K562 (cell line): ENCODE results near the gene NTRK2. TPM values are rescaled to one million over a fixed set of nuclear protein-coding genes. Genes with fewer than 3 reads are reported as not detected.

Experiments used
- ATAC-seq: fragments of 200-7000 bp; cut with Tn5 transposase; 3 replicates; pipeline ENCODE4 v1.9.1; 2020; ENCODE audit warnings: moderate library complexity
- BruUV-seq: library from RNA; stranded (reverse); fragments of 400-500 nt; replicated peaks from 2 replicates; lab custom pipeline; 2021; lab: Mats Ljungman, UMichigan
- CTCF ChIA-PET: fragments of 300-600 bp; formaldehyde crosslinking; extraction: SDS; loops from one replicate; lab custom pipeline; 2021; ENCODE audit warnings: low intra/inter-chr PET ratio; lab: Yijun Ruan, JAX
- POLR2A ChIA-PET: fragments of 300-600, 350-650 bp; sonication (Branson Sonifier 250); formaldehyde crosslinking; extraction: SDS; loops from one replicate; lab custom pipeline; 2021; ENCODE audit warnings: antibody characterized with exemption, inconsistent platforms; lab: Yijun Ruan, JAX
- DNase-seq, 4 experiments: peaks; one replicate each; pipeline versions ENCODE4 v3.0.0 to v3.0.0-alpha.2; 2011 to 2018; ENCODE audit warnings: low spot score in 3 of 4, mixed read lengths in 3 of 4; ENCODE audit errors: extremely low read depth in 1 of 4
- FAIRE-seq: peaks from 2 replicates; lab custom pipeline; 2011; peaks lifted over from hg19 to GRCh38; lab: Jason Lieb, UNC
- H2AFZ ChIP-seq: 2 replicates; pipeline ENCODE4 v1.6.0; 2011; ENCODE audit warnings: low read depth, low read length, control low read depth, inconsistent platforms
- H3K27ac ChIP-seq: fragments of 200-600 bp; 3 replicates; pipeline ENCODE4 v1.8.0; 2011; ENCODE audit warnings: low read depth, mild to moderate bottlenecking, control low read depth, inconsistent platforms, low read length, moderate library complexity, mixed read lengths; ENCODE audit errors: extremely low read depth
- H3K27me3 ChIP-seq, 2 experiments: fragments of 300-600 bp in 1 of 2; 2 replicates in 1 of 2; 3 replicates in 1 of 2; pipeline versions ENCODE4 v1.6.0 to v1.8.0; 2011; ENCODE audit warnings: inconsistent platforms in 2 of 2, low read length in 2 of 2, mild to moderate bottlenecking in 1 of 2, mixed read lengths in 1 of 2, moderate library complexity in 1 of 2; ENCODE audit not compliant: control insufficient read depth in 2 of 2, insufficient read depth in 2 of 2
- H3K36me3 ChIP-seq: fragments of 300-600 bp; 3 replicates; pipeline ENCODE4 v1.8.0; 2011; ENCODE audit warnings: mild to moderate bottlenecking, low read length, inconsistent platforms; ENCODE audit not compliant: control insufficient read depth, insufficient read depth
- H3K4me1 ChIP-seq, 2 experiments: fragments of 200-600 bp in 1 of 2; replicated peaks in 1 of 2; 2 replicates in 1 of 2; 3 replicates in 1 of 2; pipeline versions ENCODE4 v1.5.1 to v1.8.0; 2011; ENCODE audit warnings: inconsistent platforms in 2 of 2, low read length in 2 of 2, mild to moderate bottlenecking in 1 of 2, mixed read lengths in 1 of 2, moderate library complexity in 1 of 2; ENCODE audit not compliant: control insufficient read depth in 2 of 2, insufficient read depth in 2 of 2
- H3K4me2 ChIP-seq: 2 replicates; pipeline ENCODE4 v1.6.1; 2011; ENCODE audit warnings: low read length, control low read depth, inconsistent platforms, mixed read lengths; ENCODE audit not compliant: insufficient read depth
- H3K4me3 ChIP-seq: fragments of 200-600 bp; sonication (generic), shearing (Covaris generic); 2 replicates; pipeline ENCODE4 v1.5.1; 2016; ENCODE audit warnings: control low read depth, inconsistent platforms
- H3K79me2 ChIP-seq: fragments of 200-600 bp; 3 replicates; pipeline ENCODE4 v1.8.0; 2011; ENCODE audit warnings: low read length, inconsistent platforms; ENCODE audit not compliant: control insufficient read depth, insufficient read depth
- H3K9ac ChIP-seq, 2 experiments: 2 replicates each; pipeline versions ENCODE4 v1.6.0 to v1.6.1; 2011; ENCODE audit warnings: low read depth in 2 of 2, low read length in 2 of 2, control low read depth in 1 of 2, inconsistent platforms in 1 of 2, mild to moderate bottlenecking in 1 of 2, mixed read lengths in 1 of 2; ENCODE audit not compliant: insufficient read depth in 1 of 2
- H3K9me1 ChIP-seq: one replicate; pipeline ENCODE4 v1.6.0; 2011; ENCODE audit warnings: inconsistent platforms, mild to moderate bottlenecking, low read length, moderate library complexity; ENCODE audit not compliant: control insufficient read depth, insufficient read depth
- H3K9me3 ChIP-seq: replicated peaks from 2 replicates; pipeline ENCODE4 v1.5.1; 2011; ENCODE audit warnings: low read depth, low read length, inconsistent platforms; ENCODE audit not compliant: control insufficient read depth, insufficient read depth
- H4K20me1 ChIP-seq: replicated peaks from 2 replicates; pipeline ENCODE4 v1.6.1; 2011; ENCODE audit warnings: low read length, inconsistent platforms, mixed read lengths; ENCODE audit not compliant: control insufficient read depth, insufficient read depth
- CREB1 ChIP-seq, 2 experiments: sonication (generic) in 1 of 2; formaldehyde crosslinking in 1 of 2; IDR thresholded peaks; 2 replicates each; pipeline versions ENCODE4 v1.6.1 to v1.8.0; 2012 to 2022; ENCODE audit warnings: inconsistent platforms in 1 of 2, mild to moderate bottlenecking in 1 of 2, missing genetic modification reagents in 1 of 2, moderate library complexity in 1 of 2
- CTCFL ChIP-seq: IDR thresholded peaks from 2 replicates; pipeline ENCODE4 v1.6.1; 2011; ENCODE audit warnings: borderline replicate concordance, low read depth, mild to moderate bottlenecking, moderate library complexity, low read length; ENCODE audit not compliant: insufficient read depth, poor library complexity, severe bottlenecking
- ILF3 ChIP-seq: fragments of 450-650 bp; IDR thresholded peaks from 2 replicates; pipeline ENCODE4 v1.6.1; 2018; ENCODE audit warnings: antibody characterized with exemption, mild to moderate bottlenecking, moderate library complexity, borderline replicate concordance
- LARP7 ChIP-seq: fragments of 450-650 bp; IDR thresholded peaks from 2 replicates; pipeline ENCODE4 v1.6.1; 2016
- SMARCE1 ChIP-seq: fragments of 450-650 bp; IDR thresholded peaks from 2 replicates; pipeline ENCODE4 v1.7.1; 2016; ENCODE audit warnings: mild to moderate bottlenecking
- ZNF175 ChIP-seq: fragments of 200-800 bp; sonication (Bioruptor generic); IDR thresholded peaks from 2 replicates; pipeline ENCODE4 v1.6.1; 2016; ENCODE audit warnings: low read depth, mild to moderate bottlenecking, missing genetic modification characterization, missing compliant biosample characterization
- ZNF395 ChIP-seq: fragments of 200-800 bp; sonication (Bioruptor generic); IDR thresholded peaks from 2 replicates; pipeline ENCODE4 v1.6.1; 2017; ENCODE audit warnings: missing genetic modification characterization, missing compliant biosample characterization
- ZNF511 ChIP-seq: sonication (generic); formaldehyde crosslinking; IDR thresholded peaks from 2 replicates; pipeline ENCODE4 v1.8.0; 2022; ENCODE audit warnings: mild to moderate bottlenecking, missing genetic modification reagents
- ZNF609 ChIP-seq: sonication (generic); formaldehyde crosslinking; IDR thresholded peaks from 2 replicates; pipeline ENCODE4 v1.8.1; 2023; ENCODE audit warnings: missing genetic modification reagents, mild to moderate bottlenecking, borderline replicate concordance
- WGBS: fragments of 100-300 bp; shearing (Covaris generic); methylation state at CpG from one replicate; pipeline ENCODE4 v1.1.6; 2016; ENCODE audit warnings: low coverage, mixed read lengths; ENCODE audit not compliant: insufficient coverage; ENCODE audit errors: missing lambda C conversion rate; 5-methylcytosine and 5-hydroxymethylcytosine counted together
- in situ Hi-C: fragments of 300-500 bp; cut with MboI; formaldehyde crosslinking; loops from 4 replicates; pipeline ENCODE4 v1.15.0; 2018; ENCODE audit warnings: inconsistent platforms, mixed read lengths
- intact Hi-C: fragments of 100-400 bp; cut with micrococcal nuclease; formaldehyde crosslinking; loops from 2 replicates; pipeline ENCODE4 v1.14.2; 2022
- polyA plus RNA-seq, 8 experiments: library from polyadenylated mRNA; depleted of rRNA in 4 of 8; stranded (reverse) in 5 of 8; unstranded in 3 of 8; fragments of >200 nt; fragmentation: Nextera tagmentation in 2 of 8; fragmentation: Illumina TruSeq in 1 of 8; extraction: Ambion mirVana in 2 of 8; extraction: Trizol in 1 of 8; gene quantifications; 2 replicates each; pipeline versions ENCODE4 v1.2.1 to v1.2.3, GENCODE V29; 2011 to 2014; ENCODE audit warnings: inconsistent platforms in 1 of 8, missing spikeins in 1 of 8
- total RNA-seq, 7 experiments: library from RNA; depleted of rRNA in 6 of 7; stranded (reverse); fragments of >200 nt in 6 of 7; fragmentation: Illumina TruSeq in 2 of 7; extraction: Trizol in 2 of 7; gene quantifications; 2 replicates each; pipeline versions ENCODE4 v1.2.1 to v1.2.3, GENCODE V29; 2011 to 2021; ENCODE audit warnings: low replicate concordance in 1 of 7

The NTRK2 gene
- total and polyA plus RNA-seq, 9 of the 15 experiments (the other 6 are each of a cell fraction or from before 2014, with no cell fraction given): not detected

- Histone ChIP-seq H3K9me3 (no peaks in the 10 kb centered on the region), H3K4me1 (no peaks in the 10 kb centered on the region), H3K36me3 (no peaks in the 10 kb centered on the region), H3K4me3 (no peak overlapping the region), H3K9me1 (no peaks in the 10 kb centered on the region), H3K27me3 (no peaks in the 10 kb centered on the region), H3K9ac (no peak overlapping the region), H4K20me1 (no peaks in the 10 kb centered on the region), H3K79me2 (no peaks in the 10 kb centered on the region), H3K4me2 (no peak overlapping the region), H3K27ac (no peak overlapping the region), H2AFZ (no peak overlapping the region)
- POLR2A ChIA-PET: no interaction called here
- FAIRE-seq (no peak), ATAC-seq (no peak), DNase-seq (no peak)
- CTCF ChIA-PET: no interaction called here
- intact Hi-C loops (no loop called here), in situ Hi-C loops (no loop called here)
- no TSS peak for BruUV-seq
- TF ChIP-seq SMARCE1 (no peak), CREB1 (IDR thresholded peaks at IDR 0.05) (no peak), CREB1 (CRISPR knock-in tag; IDR thresholded peaks at IDR 0.05) (no peak), ZNF511 (CRISPR knock-in tag) (no peak), ILF3 (no peak), LARP7 (no peak), ZNF395 (no peak), CTCFL (no peak), ZNF175 (CRISPR knock-in tag) (no peak), ZNF609 (CRISPR knock-in tag) (no peak)
- WGBS: 0% methylated on average over 2 of the region's 3 CpGs
These were observed 143.3 kb downstream of the NTRK2 start for GRCh38 chr9:84812847-84813246.
